ENCODE data around the gene PPY.
"Not testable (repeated sequence)": the region's sequence is repeated elsewhere in the genome, so short reads cannot be mapped to it uniquely, and the experiment has no call there.

The PPY gene

DNA sequence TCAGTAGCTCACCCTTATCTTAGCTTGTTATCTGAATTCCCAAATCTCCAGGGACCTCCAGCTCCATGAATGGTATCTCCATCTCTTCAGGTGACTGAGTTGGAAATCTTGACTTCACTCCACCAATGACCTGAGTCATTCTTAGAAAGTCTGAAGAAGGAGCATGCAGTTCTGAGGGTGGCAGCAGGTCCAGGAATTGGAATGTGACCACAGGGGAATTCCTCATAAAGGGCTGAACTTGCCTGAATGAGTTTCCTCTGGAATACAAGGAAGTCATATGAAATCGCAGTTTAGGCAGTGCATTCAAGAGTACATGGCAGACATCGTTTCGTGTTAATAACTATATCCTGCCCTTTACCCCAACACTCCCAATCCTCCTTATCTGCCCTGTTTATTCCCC lies 24.0 kb upstream of the PPY start:
- DNase-seq (ENCODE audit: low read depth, low spot score) = peak; percentile 44

DNA sequence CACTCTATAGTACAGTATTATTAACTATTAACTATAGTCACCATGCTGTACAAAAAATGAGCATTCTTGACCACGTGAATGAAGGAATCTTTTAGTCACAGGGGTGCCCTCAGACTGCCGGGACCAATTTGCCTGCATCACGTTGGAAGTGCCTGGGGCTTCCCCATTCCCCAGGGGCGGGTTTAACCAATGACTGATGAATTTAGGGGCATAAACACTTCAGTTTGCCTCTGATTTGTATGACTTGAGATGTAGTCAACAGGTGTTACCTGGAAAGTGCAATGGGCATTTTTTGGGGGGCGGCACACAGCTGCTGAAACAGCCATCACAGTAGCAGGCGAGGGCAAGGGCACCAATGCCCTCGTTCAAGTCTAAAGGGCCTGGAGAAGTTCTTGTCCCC lies 20.2 kb upstream of the PPY start:
- DNase-seq (ENCODE audit: low read depth, low spot score) = no peak

DNA sequence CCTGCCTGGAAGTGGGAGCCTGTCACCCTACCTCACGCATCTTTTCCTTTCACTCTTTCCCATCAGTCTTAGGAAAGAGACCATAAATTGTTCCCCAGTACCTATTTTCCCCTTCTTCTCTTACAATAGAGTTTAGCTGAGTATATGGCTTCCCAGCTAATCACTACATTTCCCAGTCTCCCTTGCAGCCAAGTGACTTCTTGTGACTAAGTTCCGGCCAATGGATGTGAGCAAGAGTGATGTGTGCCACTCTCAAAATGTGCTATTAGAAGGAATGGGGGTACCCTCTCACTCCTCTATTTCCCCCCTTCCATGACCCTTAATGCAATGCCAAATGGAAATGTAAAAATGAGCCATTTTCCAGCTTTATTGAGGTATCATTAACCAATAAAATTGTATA lies 19.7 kb upstream of the PPY start:
- no peak for DNase-seq (ENCODE audit: low read depth, low spot score)

DNA sequence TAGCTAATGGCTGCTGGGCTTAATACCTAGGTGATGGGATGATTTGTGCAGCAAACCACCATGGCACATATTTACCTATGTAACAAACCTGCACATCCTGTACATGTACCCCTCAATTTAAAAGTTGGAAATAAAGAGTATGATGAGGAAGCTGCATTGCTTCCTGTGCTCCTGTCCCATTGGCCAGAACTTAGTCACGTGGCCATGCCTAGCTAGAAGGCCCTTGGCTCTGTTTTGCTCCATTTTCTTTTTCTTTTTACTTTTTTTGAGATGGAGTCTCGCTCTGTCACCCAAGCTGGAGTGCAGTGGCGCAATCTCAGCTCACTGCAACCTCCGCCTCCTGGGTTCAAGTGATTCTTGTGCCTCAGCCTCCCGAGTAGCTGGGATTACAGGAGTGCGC lies 19.0 kb upstream of the PPY start:
- DNase-seq (ENCODE audit: low read depth, low spot score) = not testable (repeated sequence)

DNA sequence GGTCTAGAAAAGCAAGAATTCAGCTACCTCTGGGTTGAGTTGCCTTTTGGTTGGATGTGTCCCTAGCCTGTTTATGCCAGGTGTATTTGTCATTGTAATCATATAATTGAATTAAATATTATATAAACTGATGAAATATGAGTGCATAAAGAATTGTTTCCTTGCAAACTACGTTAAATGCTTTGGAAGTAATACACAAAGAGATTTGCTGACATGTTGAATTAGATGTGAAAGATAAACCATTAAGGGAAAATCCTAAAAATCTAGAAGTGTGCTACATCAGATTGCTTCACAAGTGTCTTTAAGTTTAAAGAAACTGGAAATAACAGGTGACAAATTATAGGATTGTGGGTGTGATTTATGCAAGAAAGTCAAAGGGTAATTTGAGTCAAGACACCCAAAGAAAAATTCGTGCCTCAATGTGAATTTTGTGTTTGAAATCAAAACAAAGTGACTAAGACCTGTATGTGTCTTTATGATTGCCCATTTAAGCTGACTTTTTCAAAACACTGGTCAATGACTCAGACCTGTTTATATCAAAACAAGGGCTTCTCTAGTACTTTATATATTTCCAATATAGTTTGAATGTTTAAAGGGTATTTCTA lies 16.6 kb upstream of the PPY start:
- no peak for DNase-seq (ENCODE audit: low read depth, low spot score)

DNA sequence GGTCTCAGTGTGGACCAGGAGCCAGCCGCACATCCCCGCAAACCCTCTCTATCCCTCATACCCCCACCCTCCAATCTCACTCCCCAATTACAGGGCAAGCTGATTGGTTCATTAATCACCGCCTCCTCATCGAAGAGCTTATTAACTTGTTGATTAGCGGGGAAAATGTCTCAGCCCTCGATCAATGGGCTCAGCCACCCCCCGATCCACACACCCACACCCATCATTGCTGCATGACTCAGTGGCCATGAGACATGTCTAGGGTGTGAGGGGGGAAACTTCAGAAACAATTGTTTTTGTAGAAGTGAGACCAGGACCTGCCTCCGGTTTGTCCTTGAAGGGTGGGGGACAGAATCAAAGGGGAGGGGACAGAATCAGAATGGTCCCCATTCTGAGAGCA lies 13.9 kb upstream of the PPY start:
- no peak for DNase-seq (ENCODE audit: low read depth, low spot score)

DNA sequence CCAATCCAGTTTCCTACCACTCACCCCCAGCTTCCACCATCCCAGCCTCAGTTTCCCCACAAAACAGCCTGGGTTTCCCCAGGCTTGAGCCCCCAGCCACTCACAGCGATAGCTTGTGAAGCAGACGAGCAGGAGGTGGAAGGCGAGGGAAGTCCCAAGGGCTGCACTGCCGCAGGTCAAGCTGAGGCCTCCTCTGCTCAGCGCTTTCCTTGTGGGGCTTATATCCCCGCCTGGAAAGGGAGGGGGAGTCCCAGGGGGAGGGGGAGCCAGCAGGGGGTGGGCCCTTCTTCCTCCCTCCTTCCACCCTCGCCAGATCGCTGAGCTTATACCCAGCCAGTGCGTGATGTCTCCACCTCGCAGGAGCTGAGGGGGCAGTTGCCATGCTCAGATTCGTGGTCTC lies 11.5 kb upstream of the PPY start, which contains the start of gene PYY:
Gene PYY, minus strand, starts transcription at position 195 of the 400 bp plus-strand sequence. CDS start 457 bp downstream, outside the sequence.
- no peak for DNase-seq (ENCODE audit: low read depth, low spot score)

DNA sequence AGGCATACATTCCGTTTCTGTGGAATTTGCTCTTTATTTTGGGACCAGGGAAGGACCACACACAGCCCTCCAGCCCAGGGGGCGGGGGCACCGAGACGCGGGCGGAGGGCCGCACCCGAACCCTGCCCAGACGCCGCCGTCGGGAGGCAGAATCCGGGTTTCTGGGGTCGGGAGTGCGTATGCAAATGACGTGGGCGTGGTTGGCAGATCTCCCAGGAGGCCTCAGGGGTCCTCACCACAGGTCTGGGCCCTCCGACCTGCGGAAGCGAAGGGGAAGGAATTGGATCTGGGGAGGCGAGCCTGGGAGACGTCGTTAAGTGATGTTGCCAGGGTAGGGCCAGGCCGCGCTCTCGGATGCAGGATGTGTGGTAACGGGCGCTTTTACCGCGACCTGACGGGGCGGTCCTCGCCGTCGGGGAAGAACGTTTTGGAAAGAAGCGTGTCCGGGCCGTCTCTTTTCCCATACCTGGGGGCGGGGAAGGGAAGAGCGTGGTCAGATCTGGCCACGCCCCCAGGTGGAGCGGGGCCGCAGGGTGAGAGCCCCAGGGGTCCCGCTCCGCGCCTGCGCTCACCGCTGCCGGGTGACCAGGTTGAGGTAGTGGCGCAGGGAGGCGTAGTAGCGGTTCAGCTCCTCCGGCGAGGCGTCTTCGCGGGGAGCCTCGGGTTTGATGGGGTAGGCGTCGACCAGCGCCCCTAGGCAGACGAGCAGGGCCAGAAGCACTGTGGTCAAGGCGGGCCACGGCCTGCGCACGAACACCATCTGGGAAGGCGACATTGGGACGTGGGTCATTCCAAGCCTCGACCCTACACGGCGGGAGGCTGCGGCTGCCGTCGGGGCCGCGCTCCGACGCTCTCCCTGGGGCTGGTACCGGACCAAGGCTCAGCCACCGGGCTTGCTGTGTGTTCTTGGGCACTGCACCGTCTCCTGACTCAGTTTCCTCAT lies 10.7 kb upstream of the PPY start:
- DNase-seq (ENCODE audit: low read depth, low spot score) = no peak

DNA sequence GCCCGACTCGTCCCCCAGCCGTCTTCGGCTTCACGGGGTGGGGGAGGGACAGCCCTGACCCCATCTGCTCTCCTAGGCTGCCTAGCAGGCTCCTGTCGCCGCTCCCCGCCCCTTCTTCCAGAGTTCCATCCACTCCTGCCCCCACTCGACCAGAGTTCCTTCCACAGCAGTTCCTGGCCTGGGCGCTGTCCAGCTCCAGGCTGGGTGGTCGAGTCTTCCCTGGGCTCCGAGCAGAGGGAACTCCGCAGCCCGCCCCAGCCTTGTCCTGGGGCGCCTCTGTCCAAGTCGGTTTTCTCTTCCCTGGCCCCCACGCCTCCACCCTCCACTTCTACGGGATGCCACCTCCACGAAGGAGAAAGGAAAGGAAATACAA lies 10.1 kb upstream of the PPY start:
- DNase-seq (ENCODE audit: low read depth, low spot score) = peak; percentile 51

DNA sequence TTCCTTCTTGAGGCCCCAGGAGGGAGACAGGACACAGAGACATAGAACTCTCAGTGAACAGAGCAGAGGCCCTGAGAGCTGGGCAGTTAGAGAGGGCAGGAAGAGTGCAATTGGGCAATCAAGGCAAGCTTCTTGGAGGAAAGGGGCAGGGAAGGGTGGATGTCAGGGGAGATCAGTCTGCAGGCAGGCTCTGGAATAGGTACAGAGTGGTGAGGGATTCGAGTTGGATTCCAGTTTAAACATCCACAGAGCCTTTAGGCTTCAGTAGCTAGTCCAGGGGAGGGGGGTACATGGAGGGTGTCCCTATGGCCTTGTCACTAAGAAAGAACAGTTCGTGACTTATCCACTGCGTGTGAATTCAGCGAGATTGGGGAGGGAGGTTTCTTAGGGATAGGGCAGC lies 9.5 kb upstream of the PPY start:
- DNase-seq (ENCODE audit: low read depth, low spot score) = no peak

DNA sequence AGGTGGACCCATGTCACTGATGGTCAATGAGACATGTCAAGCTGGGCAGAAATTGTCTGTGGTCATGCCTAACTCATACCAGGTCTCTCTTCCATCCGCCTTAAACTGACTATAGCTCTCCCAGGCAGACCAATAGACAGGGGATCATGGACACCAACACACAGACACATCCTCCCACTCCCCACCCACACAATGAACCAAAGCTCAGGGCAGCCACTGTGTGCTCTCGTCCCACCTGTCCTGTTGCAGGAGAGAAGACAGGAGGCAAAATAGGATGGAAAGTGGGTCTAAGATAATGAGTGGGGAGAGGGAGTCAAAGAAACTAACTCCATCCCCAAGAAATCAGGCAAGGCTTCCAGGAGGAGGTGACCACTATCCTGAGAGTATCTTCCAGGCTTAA lies 8.3 kb upstream of the PPY start:
- DNase-seq (ENCODE audit: low read depth, low spot score) = no peak

DNA sequence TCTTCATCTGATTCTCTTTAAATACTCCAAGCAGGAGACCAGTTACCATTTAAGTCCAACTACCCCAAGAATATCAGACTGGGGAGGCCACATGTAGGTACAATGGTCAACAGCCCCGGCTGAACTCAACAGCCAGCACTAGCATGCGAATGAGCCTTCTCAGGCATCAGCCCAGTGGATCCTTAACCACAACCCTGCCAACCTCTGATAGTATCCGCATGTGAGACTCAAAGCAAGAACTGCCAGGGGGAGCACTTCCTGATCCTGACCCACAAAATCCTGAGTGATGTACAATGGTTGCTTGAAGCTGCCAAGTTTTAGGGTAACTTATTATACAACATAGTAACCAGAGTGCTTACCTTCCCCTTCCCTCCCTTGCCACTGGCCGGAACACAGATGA lies 7.5 kb upstream of the PPY start:
- no peak for DNase-seq (ENCODE audit: low read depth, low spot score)

DNA sequence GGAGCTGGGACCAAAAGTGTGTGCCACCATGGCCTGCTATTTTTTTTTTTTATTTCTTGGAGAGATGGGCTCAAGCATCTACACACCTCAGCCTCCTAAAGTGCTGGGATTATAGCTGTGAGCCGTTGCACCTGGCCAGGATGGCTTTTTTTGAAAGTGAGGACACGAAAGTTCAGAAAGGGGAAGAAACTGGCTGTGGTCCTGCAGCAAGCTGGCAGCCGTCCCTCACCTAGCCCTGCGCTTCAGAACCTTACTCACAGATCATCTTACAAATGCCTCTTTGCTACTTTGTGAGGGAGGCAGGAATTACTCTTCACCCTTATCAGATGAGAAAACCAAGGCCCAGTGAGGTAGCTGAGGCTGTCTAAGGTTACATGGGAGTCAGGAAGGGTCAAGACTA lies 4.5 kb upstream of the PPY start:
- DNase-seq (ENCODE audit: low read depth, low spot score) = no peak

DNA sequence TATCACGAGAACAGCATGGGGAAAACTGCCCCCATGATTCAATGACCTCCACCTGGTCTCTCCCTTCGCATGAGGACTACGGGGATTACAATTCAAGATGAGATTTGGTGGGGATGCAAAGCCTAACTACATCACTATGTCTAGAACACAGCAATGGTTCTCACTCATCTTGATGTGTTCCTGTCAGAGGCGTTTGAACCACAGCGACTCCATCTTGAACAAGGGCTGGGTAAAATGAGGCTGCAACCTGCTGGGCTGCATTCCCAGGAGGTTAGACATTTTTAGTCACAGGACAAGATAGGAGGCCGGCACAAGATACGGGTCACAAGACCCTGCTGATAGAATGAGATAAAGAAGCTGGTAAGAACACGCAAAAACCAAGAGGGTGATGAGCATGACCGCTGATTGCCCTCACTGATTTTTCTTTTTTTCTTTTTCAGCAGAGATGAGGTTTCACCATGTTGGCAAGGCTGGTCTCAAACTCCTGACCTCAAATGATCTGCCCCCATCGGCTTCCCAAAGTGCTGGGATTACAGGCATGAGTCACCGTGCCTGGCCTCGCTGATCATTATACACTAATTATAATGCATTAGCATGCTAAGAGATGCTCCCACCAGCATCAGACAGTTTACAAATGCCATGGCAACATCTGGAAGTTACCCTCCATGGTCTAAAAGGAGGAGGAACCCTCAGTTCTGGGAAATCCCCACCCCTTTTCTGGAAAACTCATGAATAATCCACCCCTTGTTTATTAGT lies 3.0 kb upstream of the PPY start:
- DNase-seq (ENCODE audit: low read depth, low spot score) = peak; percentile 31

DNA sequence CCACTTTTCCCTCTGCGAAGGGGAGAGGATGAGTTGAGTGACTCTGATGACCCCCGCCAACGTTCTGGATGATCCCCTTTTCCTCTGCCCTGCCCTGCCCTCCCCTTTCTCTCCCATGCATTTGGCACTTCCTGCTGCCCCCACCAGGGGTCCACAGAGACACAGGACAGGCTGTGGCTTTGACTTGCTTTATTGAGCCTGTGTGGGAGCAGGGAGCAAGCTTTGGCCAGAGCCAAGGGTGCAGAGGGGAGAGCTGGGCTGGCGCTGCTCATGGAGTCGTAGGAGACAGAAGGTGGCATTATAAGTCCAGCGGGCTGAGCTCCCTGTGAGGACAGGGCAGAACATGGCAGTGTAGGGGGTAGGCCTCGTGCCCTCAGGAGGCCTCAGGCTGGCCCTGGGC lies 1.6 kb downstream of the PPY start:
- DNase-seq (ENCODE audit: low read depth, low spot score) = peak; percentile 71

DNA sequence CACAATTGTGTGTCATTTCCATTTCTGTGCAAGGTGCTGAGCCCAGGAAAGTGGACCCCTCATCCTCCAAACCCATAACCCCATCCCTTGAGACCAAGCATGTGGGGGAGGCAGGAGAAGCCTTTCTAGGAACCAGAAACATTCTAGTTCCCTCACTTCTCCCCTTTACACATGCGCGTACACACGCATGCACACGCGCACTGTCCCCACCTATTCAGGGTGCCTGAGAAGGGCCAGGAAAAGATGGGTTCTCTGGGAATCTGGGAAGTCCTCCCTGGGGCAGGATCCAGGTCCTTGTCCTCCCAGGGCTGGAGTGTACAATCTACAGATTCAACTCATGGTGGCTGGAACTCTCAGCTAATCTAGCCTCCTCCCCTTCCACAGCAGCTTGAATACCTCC lies 2.4 kb downstream of the PPY start:
- no peak for DNase-seq (ENCODE audit: low read depth, low spot score)

DNA sequence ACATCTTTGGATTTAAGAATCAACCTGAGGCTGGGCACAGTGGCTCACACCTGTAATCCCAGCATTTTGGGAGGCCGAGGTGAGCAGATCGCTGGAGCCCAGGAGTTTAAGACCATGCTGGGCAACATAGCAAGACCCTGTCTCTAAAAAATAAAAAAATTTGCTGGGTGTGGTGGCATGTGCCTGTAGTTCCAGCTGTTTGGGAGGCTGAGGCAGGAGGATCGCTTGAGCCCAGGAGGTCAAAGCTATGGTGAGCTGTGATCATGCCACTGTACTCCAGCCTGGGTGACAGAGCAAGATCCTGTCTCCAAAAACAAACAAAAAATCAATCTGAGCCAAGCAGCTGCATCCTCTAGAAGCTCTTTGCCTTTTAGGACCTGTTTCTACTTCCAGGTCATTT lies 2.8 kb downstream of the PPY start:
- DNase-seq (ENCODE audit: low read depth, low spot score) = not testable (repeated sequence)

DNA sequence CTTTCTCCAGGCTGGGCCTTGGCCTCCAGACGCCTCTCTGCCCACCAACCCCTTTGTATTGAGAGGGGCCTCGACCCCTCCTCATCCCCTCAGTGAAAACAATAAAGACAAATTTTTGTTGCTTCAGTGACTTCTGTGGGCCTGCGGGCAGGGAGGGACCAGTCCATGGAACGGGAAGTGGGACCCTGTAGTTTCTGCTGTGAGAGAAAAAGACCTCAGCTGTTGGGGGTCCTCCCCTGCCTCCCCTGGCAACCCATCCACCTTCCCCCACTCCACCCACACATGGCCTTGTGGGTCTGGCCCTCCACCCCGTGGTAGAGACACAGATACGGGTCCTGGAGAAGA lies 3.5 kb downstream of the PPY start:
- no peak for DNase-seq (ENCODE audit: low read depth, low spot score)

DNA sequence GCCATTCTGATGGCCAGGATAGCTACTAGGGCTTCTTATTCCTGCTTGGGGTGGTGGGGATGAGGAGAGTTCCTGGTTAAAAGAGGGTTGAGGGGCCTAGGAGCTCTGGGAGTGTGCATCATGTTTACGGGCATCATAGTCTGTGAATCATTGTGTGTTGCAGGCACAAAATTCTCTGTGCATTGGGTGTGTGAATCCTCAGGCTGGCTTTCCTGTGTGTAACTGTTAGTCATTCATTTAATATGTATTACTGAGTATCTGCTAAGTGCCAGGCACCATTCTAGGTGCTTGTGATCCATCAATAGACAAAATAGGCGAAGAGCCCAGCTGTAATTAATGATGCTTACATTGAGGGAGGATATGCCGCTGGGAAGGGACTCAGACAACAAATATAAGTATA lies 5.8 kb downstream of the PPY start:
- DNase-seq (ENCODE audit: low read depth, low spot score) = no peak

DNA sequence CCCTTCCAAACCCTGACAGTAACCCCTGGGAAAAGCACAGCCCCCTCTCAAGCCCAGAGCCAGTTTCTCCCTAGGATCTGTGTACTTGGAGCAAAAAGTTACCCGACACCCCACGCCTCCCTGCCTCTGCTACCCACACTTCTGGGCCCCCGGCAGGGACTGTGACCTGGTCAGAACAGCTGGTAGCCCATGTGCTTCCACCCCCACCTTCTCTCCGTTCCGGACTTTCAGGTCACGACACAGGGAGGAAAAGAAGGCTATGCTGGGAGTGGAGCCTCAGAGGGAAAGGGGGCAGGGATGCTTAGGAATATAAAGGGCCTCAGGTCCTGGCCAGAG lies 6.4 kb downstream of the PPY start:
- DNase-seq (ENCODE audit: low read depth, low spot score) = no peak

DNA sequence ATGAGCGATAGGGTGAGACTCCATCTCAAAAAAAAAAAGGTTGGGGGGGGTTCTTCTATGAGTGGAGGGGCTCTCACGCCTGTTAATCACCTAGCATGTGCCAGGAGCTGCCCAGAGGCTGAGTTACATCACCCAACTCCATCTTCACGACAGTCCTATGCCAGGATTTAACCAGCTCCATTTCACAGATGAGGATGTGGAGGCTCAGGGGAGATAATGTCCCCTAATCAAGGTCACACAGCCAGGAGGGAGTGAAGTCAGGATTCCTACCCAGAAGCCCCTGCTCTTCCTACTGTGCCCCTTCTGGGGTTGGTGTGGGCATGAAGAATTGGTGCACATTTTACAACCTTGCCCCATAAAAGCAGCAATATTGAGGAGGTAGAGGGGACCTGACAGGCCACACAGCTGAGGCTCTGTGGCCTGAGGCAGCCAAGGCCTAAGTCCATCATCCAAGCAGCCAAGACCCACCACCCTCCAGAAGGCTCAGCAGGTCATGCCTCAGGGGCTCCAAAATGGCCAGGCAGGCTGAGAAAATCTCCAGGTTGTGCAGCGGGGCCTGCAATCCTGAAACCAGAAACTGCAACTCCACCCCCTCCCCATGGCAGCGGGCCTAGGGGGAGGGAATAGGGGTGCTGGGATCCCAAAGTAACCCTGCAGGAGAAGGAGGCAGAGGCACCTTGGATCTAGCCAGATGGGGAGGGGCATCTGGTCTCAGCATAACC lies 6.9 kb downstream of the PPY start:
- no peak for DNase-seq (ENCODE audit: low read depth, low spot score)

DNA sequence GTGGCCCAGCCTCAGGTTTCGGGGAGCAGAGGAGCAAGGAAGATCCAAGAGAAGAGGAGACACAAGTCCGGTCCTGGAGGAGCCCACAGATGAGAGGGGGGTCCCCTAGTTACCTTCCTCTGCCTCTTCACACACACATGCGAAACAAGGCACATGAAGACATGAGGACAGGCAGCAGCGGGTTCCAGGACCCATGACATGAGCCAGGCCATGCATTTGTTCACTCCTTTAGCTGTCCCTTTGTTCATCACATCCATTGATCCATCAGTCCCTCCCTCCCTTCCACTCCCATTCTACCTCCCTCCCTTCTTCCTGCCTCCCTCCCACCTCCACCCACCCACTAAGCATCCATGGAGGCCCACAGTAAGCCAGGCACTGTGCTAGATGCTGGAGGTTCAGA lies 9.4 kb downstream of the PPY start:
- DNase-seq (ENCODE audit: low read depth, low spot score) = no peak
